Measurements from ENCODE around the gene PCDHGB7. TPM values are rescaled to one million over a fixed set of nuclear protein-coding genes. Genes with fewer than 3 reads are reported as not detected.
"Not testable (repeated sequence)": the region's sequence is repeated elsewhere in the genome, so short reads cannot be mapped to it uniquely, and the experiment has no call there.

PCDHGB7 gene
- total RNA-seq, result 3.7 and 8.2 TPM in 2 replicates

GRCh38 chr5:141417494-141418172, at the start of gene PCDHGB7:
PCDHGB7 (plus strand) TSS chr5:141417677; CDS start chr5:141417860, 183 bp downstream.
- DNase-seq (ENCODE audit: low read depth in 2 of 2), result peak; percentile 65 to 82

DNA sequence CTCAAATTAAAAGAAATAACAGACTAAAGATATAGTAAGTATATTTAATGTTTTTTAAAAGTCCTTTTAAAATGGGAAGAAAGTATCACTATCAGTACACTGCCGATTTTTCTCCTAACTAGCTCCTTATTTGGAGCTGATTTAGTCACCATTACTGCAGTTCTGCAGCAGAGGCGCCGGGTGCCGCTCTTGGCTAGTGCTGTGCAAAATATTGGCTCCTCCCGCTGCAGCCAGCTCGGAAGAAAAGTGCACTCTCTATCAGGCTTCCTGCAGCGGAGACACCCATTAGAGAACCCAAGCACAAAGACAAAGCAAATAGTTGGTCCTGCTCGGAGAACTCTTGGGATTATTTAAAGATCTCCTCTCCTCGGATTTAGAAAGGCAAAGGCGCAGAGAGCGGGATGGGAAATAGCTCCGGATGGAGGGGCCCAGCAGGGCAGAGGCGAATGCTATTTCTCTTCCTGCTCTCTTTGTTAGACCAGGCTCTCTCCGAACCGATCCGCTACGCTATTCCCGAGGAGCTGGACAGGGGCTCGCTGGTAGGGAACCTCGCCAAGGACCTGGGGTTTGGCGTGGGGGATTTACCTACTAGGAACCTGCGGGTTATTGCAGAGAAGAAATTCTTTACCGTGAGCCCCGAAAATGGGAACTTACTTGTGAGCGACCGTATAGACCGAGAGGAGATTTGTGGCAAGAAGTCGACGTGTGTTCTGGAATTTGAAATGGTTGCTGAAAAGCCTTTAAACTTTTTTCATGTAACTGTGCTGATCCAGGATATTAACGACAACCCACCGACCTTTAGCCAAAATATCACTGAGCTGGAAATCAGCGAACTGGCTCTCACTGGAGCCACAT, 47.3 kb upstream of the PCDHGB7 start, which contains the start of gene PCDHGB3:
Gene PCDHGB3, plus strand, starts transcription at position 249 of the 855 bp plus-strand sequence. Its CDS starts 153 bp downstream, at position 402.
- peak; percentile 38 to 71 for DNase-seq (ENCODE audit: low read depth in 2 of 2)

- no peak for DNase-seq (ENCODE audit: low read depth in 2 of 2)
Measured at GRCh38 chr5:141371572-141372475, 45.7 kb upstream of the PCDHGB7 start.

- DNase-seq (ENCODE audit: low read depth in 2 of 2), result peak in 1 of 2 donors; percentile 42
Measured at GRCh38 chr5:141373673-141374317, 43.7 kb upstream of the PCDHGB7 start, which contains the start of gene PCDHGA6. PCDHGA6 (plus strand) TSS chr5:141373891; CDS start chr5:141374084, 193 bp downstream.

- DNase-seq (ENCODE audit: low read depth in 2 of 2), result no peak
Measured at GRCh38 chr5:141374627-141375026, 42.9 kb upstream of the PCDHGB7 start.

- not testable (repeated sequence) for DNase-seq (ENCODE audit: low read depth in 2 of 2)
Measured at GRCh38 chr5:141375444-141376155, 41.9 kb upstream of the PCDHGB7 start.

- peak in 1 of 2 donors; percentile 43 for DNase-seq (ENCODE audit: low read depth in 2 of 2)
Measured at GRCh38 chr5:141382469-141383294, 34.8 kb upstream of the PCDHGB7 start, which contains the start of gene PCDHGA7. PCDHGA7 (plus strand) TSS chr5:141382742; CDS start chr5:141382900, 158 bp downstream.

DNA sequence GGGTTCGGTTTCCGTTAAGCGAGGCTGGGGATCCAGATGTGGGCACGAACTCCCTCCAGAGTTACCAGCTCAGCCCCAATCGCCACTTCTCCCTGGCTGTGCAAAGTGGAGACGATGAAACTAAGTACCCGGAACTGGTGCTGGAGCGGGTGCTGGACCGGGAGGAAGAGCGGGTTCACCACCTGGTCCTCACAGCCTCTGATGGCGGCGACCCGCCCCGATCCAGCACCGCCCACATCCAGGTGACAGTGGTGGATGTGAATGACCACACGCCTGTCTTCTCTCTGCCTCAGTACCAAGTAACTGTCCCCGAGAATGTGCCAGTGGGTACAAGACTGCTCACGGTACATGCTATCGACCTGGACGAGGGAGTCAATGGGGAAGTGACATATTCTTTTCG, 34.1 kb upstream of the PCDHGB7 start:
- no peak for DNase-seq (ENCODE audit: low read depth in 2 of 2)

- DNase-seq (ENCODE audit: low read depth in 2 of 2), result no peak
Measured at GRCh38 chr5:141384471-141385267, 32.8 kb upstream of the PCDHGB7 start.

DNA sequence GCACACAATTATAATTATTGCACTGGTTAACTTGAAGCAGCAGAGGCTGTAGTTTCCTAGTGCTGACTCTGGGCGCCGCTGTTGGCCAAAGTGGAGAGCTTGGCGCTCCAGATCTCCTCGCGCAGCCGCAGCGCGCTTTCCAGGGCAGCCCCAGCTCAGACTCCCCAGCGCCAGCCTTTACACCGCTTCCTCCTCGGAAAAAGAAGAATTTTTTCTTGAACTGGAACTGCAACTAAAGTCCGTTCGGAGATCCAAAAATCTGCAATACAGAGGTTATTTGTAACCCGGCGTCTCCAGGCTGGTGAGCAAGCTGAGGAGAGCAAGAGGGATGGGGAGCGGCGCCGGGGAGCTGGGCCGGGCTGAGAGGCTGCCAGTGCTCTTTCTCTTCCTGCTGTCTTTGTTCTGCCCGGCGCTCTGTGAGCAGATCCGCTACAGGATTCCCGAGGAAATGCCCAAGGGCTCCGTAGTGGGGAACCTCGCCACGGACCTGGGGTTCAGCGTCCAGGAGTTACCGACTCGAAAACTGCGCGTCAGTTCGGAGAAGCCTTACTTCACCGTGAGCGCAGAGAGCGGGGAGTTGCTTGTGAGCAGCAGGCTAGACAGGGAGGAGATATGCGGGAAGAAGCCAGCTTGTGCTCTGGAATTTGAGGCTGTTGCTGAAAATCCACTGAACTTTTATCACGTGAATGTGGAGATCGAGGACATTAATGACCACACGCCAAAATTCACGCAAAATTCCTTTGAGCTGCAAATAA, 29.7 kb upstream of the PCDHGB7 start, which contains the start of gene PCDHGB4:
Gene PCDHGB4, plus strand, starts transcription at position 142 of the 755 bp plus-strand sequence. Its CDS starts 187 bp downstream, at position 329.
- peak in 1 of 2 donors; percentile 56 for DNase-seq (ENCODE audit: low read depth in 2 of 2)

GRCh38 chr5:141388661-141389060, 28.8 kb upstream of the PCDHGB7 start:
- DNase-seq (ENCODE audit: low read depth in 2 of 2), result no peak

DNA sequence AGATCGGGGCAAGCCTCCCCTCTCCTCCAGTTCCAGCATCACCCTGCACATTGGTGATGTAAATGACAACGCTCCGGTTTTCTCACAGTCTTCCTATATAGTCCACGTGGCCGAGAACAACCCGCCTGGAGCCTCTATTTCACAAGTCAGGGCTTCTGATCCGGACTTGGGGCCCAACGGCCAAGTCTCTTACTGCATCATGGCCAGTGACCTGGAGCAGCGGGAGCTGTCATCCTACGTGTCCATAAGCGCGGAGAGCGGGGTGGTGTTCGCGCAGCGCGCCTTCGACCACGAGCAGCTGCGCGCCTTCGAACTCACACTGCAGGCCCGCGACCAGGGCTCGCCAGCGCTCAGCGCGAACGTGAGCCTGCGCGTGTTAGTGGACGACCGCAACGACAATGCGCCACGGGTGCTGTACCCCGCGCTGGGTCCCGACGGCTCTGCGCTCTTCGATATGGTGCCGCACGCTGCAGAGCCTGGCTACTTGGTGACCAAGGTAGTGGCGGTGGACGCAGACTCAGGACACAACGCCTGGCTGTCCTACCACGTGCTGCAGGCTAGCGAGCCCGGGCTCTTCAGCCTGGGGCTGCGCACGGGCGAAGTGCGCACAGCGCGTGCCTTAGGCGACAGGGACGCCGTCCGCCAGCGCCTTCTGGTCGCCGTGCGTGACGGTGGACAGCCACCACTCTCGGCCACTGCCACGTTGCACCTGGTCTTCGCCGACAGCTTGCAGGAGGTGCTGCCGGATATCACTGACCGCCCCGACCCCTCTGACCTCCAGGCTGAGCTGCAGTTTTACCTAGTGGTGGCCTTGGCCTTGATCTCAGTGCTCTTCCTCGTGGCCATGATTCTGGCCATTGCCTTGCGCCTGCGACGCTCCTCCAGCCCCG, 28.1 kb upstream of the PCDHGB7 start:
- no peak for DNase-seq (ENCODE audit: low read depth in 2 of 2)

GRCh38 chr5:141392429-141393198, 24.9 kb upstream of the PCDHGB7 start, which contains the start of gene PCDHGA8:
PCDHGA8 (plus strand) TSS chr5:141392633; CDS start chr5:141392814, 181 bp downstream.
- DNase-seq (ENCODE audit: low read depth in 2 of 2), result no peak

- DNase-seq (ENCODE audit: low read depth in 2 of 2), result no peak
Measured at GRCh38 chr5:141393267-141393666, 24.2 kb upstream of the PCDHGB7 start.
